Measurements from ENCODE around the gene ZNF548. TPM values are rescaled to one million over a fixed set of nuclear protein-coding genes. Genes with fewer than 3 reads are reported as not detected.

ZNF548 gene
- total RNA-seq, 1 experiment from 2014 or later: 18.0 TPM

DNA sequence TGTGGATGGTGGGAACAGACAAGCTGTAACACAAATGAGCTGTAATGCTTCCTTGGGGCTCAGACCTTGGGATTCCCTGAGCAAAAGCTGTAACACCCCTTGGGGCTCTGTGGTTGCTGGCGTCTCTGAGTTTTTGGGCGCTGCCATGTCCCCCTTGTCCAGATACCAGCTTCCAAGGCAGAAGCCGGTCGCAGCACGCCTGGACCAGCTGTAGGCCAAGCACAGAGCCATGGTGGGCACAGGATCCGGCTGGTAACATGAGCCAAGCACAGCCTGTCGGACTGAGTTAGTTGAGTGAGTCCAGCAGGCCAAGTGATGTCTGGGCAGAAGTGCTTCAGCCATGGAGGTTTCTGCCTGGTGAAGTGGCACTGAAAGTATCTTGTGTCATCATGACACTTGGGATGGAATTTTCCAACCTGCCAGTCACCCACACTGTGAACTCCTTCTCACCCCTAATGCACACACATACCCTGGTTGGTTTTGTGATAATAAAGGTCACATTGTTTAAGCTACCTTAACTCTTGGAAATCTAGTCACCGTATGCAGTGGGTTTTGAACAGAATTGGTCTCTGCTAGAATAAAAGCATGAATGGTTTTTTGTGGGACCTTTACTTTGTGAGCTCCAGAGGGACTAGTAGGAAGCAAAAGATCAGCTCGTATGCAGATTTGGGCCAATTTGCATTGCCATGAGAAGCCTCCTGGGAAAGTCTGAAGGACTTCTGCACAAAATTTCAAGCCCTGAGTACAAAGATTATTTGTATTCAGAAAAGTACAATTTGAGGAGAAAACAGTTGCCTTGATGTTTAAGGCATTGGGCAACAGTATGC lies 14.3 kb downstream of the ZNF548 start:
- DNase-seq: no peak
- H3K4me1 ChIP-seq (replicated peaks; ENCODE audit: insufficient read depth): no peaks in the 10 kb centered on the region
- H3K27ac ChIP-seq: no peak overlapping the region
- intact Hi-C loops (cut with micrococcal nuclease; ENCODE audit: unreplicated experiment): no loop called here
- ChIA-PET CTCF (no interaction called here), POLR2A (ENCODE audit: unreplicated experiment) (no interaction called here)
- H3K79me2 ChIP-seq (ENCODE audit: low read depth): no peaks in the 10 kb centered on the region
- H4K20me1 ChIP-seq (ENCODE audit: insufficient read depth): no peaks in the 10 kb centered on the region
- H3F3A ChIP-seq (ENCODE audit: insufficient read depth, low read depth): no peaks in the 10 kb centered on the region
- H2AFZ ChIP-seq: no peak overlapping the region
- H3K9me3 ChIP-seq (ENCODE audit: insufficient read depth, low read depth): peaks cover 5% of the 10 kb centered on the region
- no peak overlapping the region for H3K4me3 ChIP-seq
- H3K4me2 ChIP-seq: no peak overlapping the region
- H3K36me3 ChIP-seq (ENCODE audit: low read depth): peaks cover 12% of the 10 kb centered on the region
- TF ChIP-seq CTCF (conservative IDR thresholded peaks at IDR 0.05) (no peak), EZH2 (IDR thresholded peaks at IDR 0.05; ENCODE audit: low read depth) (no peak)
- H3K27me3 ChIP-seq (ENCODE audit: insufficient read depth, low read depth): no peaks in the 10 kb centered on the region
- no TSS peak for BruUV-seq (replicated peaks)
- no peaks in the 10 kb centered on the region for H3K9me2 ChIP-seq (ENCODE audit: insufficient read depth)

DNA sequence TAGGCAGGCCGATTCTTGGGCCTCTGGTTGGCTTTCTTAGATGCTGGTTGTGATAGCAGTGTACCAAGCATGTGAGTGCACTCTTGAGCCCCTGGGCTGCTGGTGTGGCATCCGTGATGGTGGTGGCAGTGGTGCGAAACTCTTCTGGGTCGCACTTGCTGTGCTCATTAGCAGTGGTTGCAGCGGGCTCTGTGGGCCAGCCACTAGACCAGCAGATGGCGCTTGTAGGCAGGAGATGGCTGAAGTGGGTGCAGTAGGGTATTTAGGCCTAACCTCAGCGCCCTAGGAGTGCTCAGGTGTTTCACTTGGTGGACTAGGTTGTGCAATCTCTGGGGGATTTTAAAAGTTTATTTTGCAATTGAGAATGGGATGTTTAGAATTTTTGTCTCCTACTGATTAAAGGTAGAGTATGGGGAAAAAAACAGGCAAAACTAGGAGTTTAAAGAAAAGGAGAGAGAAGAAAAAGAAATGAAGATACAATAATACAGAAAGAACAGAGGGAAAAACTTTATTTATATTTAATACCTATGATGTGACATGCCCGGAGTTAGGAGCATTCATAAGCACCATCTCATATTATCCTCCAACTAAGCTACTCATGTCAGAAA lies 17.0 kb downstream of the ZNF548 start:
- DNase-seq: peak; percentile 61 to 69
- H3K4me1 ChIP-seq (replicated peaks; ENCODE audit: insufficient read depth): 0 out of 2 replicates have a peak, but pooled peaks cover 4% of the 10 kb centered on the region
- no peaks in the 10 kb centered on the region for H3K36me3 ChIP-seq (ENCODE audit: low read depth)
- no peak overlapping the region for H3K27ac ChIP-seq
- no peaks in the 10 kb centered on the region for H4K20me1 ChIP-seq (ENCODE audit: insufficient read depth)
- no peaks in the 10 kb centered on the region; the same call in 1 of the 2 replicates for H3K9me3 ChIP-seq (ENCODE audit: insufficient read depth, low read depth)
- H2AFZ ChIP-seq: no peak overlapping the region
- no TSS peak for BruUV-seq (replicated peaks)
- TF ChIP-seq EZH2 (IDR thresholded peaks at IDR 0.05; ENCODE audit: low read depth) (no peak), CTCF (conservative IDR thresholded peaks at IDR 0.05) (peak; percentile 88)
- ChIA-PET POLR2A (ENCODE audit: unreplicated experiment) (interaction anchor here (0.7 kb wide), 2 partner anchors 20 to 117 kb away, joined by 3 read pairs; no protein-coding TSS in a partner anchor), CTCF (interaction anchor here (0.7 kb wide), 1 partner anchor 693 kb away, joined by 3 read pairs; no protein-coding TSS in a partner anchor)
- H3K79me2 ChIP-seq (ENCODE audit: low read depth): peaks cover 5% of the 10 kb centered on the region
- no peaks in the 10 kb centered on the region for H3K9me2 ChIP-seq (ENCODE audit: insufficient read depth)
- no peaks in the 10 kb centered on the region for H3K27me3 ChIP-seq (ENCODE audit: insufficient read depth, low read depth)
- H3F3A ChIP-seq (ENCODE audit: insufficient read depth, low read depth): no peaks in the 10 kb centered on the region
- intact Hi-C loops (cut with micrococcal nuclease; ENCODE audit: unreplicated experiment): loop anchor here (1.0 to 5.0 kb wide), 2 partner anchors 616 to 749 kb away; no protein-coding TSS in a partner anchor
- H3K4me2 ChIP-seq: no peak overlapping the region
- no peak overlapping the region for H3K4me3 ChIP-seq

DNA sequence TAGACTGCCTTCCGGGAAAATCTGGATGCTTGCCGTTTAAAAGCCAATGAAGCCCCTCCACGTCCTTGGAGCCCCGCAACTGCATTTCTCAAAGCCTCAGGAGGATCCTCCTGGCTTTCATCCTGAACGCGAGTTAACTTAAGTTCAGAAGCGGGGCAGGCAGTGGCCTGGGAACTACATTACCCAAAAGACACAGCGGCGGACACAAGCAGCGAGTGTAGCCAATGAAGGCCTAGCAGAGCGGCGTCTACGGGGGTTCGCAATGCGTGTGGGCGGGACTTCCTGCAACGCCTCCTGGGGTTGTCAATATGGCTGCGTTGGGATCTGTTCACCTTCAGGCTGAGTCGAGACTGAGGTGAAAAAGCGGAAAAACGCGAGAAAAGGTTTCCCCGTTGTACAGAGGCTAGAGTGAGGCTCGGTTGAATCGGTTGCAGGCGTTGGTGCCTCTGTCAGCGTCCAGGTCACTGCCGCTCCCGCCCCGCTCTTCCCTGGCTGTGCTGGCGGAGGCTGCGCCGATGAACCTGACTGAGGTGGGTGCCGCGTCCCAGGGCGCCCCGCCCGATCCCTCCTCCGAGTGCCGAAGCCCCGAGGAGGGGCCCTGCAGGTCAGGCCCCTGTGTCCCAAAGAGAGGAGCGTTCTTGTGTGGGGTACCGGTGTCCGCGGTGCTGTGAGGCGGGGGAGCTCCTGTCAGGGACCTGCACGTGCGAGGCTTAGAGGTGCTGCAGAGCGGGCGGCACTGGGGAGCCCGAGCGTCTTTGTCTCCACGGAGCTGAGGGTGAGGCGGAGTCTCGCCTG lies 21.4 kb downstream of the ZNF548 start, which contains the start of gene ZNF17:
Gene ZNF17 (plus strand): TSS at position 285 of the 795 bp plus-strand sequence. CDS start 2,455 bp downstream, outside the sequence.
- Histone ChIP-seq H3K4me2 (peak within 1 kb of the TSS; percentile 98), H3K79me2 (ENCODE audit: low read depth) (peaks cover 24% of the 10 kb centered on the region), H3K4me1 (replicated peaks; ENCODE audit: insufficient read depth) (peaks cover 13% of the 10 kb centered on the region), H4K20me1 (ENCODE audit: insufficient read depth) (no peaks in the 10 kb centered on the region), H2AFZ (peak within 1 kb of the TSS; percentile 95), H3K27ac (no peak within 1 kb of the TSS), H3F3A (ENCODE audit: insufficient read depth, low read depth) (no peaks in the 10 kb centered on the region), H3K27me3 (ENCODE audit: insufficient read depth, low read depth) (no peaks in the 10 kb centered on the region), H3K9me2 (ENCODE audit: insufficient read depth) (no peaks in the 10 kb centered on the region), H3K36me3 (ENCODE audit: low read depth) (peaks cover 7% of the 10 kb centered on the region; the same call in 1 of the 2 replicates), H3K9me3 (ENCODE audit: insufficient read depth, low read depth) (no peaks in the 10 kb centered on the region), H3K4me3 (peak within 1 kb of the TSS; percentile 83)
- POLR2A ChIA-PET (ENCODE audit: unreplicated experiment): interaction anchor here (0.6 kb wide), 1 partner anchor 408 kb away, joined by 3 read pairs; no protein-coding TSS in a partner anchor
- TF ChIP-seq EZH2 (IDR thresholded peaks at IDR 0.05; ENCODE audit: low read depth): no peak
- no peak for TF ChIP-seq CTCF (conservative IDR thresholded peaks at IDR 0.05)
- peak; percentile 90 to 91 for DNase-seq
- CTCF ChIA-PET: no interaction called here
- intact Hi-C loops (cut with micrococcal nuclease; ENCODE audit: unreplicated experiment): loop anchor here (1.0 to 5.0 kb wide), 4 partner anchors 24 to 491 kb away; partner anchors contain the start of genes ZNF416, ZNF749 and ZNF772
- no TSS peak for BruUV-seq (replicated peaks)

Data from PC-9 (cell line).